H1 (cell line): ENCODE measurements around the gene ADCK1. TPM values are rescaled to one million over a fixed set of nuclear protein-coding genes. Genes with fewer than 3 reads are reported as not detected.

Experiments used
- CTCF ChIA-PET: fragments of 300-600 bp; sonication (Branson Sonifier 250); formaldehyde crosslinking; loops from one replicate; lab custom pipeline; 2021; ENCODE audit not compliant: partially characterized antibody; lab: Charles Lee
- POLR2A ChIA-PET: fragments of 300-600 bp; sonication (Branson Sonifier 250); formaldehyde crosslinking; loops from one replicate; lab custom pipeline; 2021; ENCODE audit warnings: inconsistent platforms; ENCODE audit not compliant: partially characterized antibody; lab: Charles Lee
- DNase-seq, 2 experiments: peaks; one replicate each; pipeline versions ENCODE4 v3.0.0 to v3.0.0-alpha.2; 2010 to 2022; ENCODE audit warnings: low spot score in 2 of 2, low read depth in 1 of 2, mixed read lengths in 1 of 2
- FAIRE-seq: peaks from 2 replicates; lab custom pipeline; 2011; peaks lifted over from hg19 to GRCh38; lab: Jason Lieb, UNC
- H2AFZ ChIP-seq: 2 replicates; pipeline ENCODE4 v1.8.1; 2012; ENCODE audit warnings: low read length, inconsistent platforms
- H2AK5ac ChIP-seq: 2 replicates; pipeline ENCODE4 v1.6.1; 2013; ENCODE audit warnings: low read depth, low read length
- H2BK120ac ChIP-seq: replicated peaks from 2 replicates; pipeline ENCODE3; 2013; ENCODE audit warnings: low read depth, low read length, inconsistent platforms
- H2BK12ac ChIP-seq: 2 replicates; pipeline ENCODE4 v1.6.1; 2013; ENCODE audit warnings: low read depth, low read length
- H2BK15ac ChIP-seq: 2 replicates; pipeline ENCODE4 v1.6.1; 2013; ENCODE audit warnings: low read length
- H2BK20ac ChIP-seq: 2 replicates; pipeline ENCODE4 v1.6.1; 2013; ENCODE audit warnings: low read length
- H2BK5ac ChIP-seq: 2 replicates; pipeline ENCODE4 v1.6.1; 2013; ENCODE audit warnings: low read depth, low read length
- H3K14ac ChIP-seq: 2 replicates; pipeline ENCODE4 v1.6.1; 2013; ENCODE audit warnings: inconsistent platforms; ENCODE audit not compliant: insufficient read length
- H3K18ac ChIP-seq: 2 replicates; pipeline ENCODE4 v1.6.1; 2013; ENCODE audit warnings: low read length; ENCODE audit errors: extremely low read depth
- H3K23ac ChIP-seq: 2 replicates; pipeline ENCODE4 v1.6.1; 2013; ENCODE audit warnings: inconsistent platforms; ENCODE audit not compliant: insufficient read length
- H3K23me2 ChIP-seq: 2 replicates; pipeline ENCODE4 v1.6.1; 2013; ENCODE audit warnings: low read depth, low read length
- H3K27ac ChIP-seq: 2 replicates; pipeline ENCODE4 v1.6.1; 2011; ENCODE audit warnings: low read depth, low read length, inconsistent platforms
- H3K27me3 ChIP-seq, 4 experiments: replicated peaks in 1 of 4; 1 replicate in 1 of 4; 2 replicates in 3 of 4; pipeline versions ENCODE4 v1.6.1 to v1.8.1; 2011 to 2013; ENCODE audit warnings: low read length in 3 of 4, mild to moderate bottlenecking in 3 of 4, inconsistent platforms in 2 of 4, mixed read lengths in 2 of 4, moderate library complexity in 1 of 4; ENCODE audit not compliant: control insufficient read depth in 3 of 4, insufficient read depth in 3 of 4; ENCODE audit errors: extremely low read depth in 1 of 4
- H3K36me3 ChIP-seq, 4 experiments: 2 replicates each; pipeline versions ENCODE4 v1.6.1 to v1.8.1; 2011 to 2013; ENCODE audit warnings: mild to moderate bottlenecking in 4 of 4, low read length in 3 of 4, moderate library complexity in 2 of 4, control low read depth in 1 of 4, inconsistent platforms in 1 of 4; ENCODE audit not compliant: insufficient read depth in 4 of 4, control insufficient read depth in 2 of 4
- H3K4ac ChIP-seq: replicated peaks from 2 replicates; pipeline ENCODE3; 2013; ENCODE audit warnings: low read length, low read depth, mixed read lengths, inconsistent platforms; ENCODE audit not compliant: insufficient read length
- H3K4me1 ChIP-seq, 4 experiments: replicated peaks in 1 of 4; 1 replicate in 1 of 4; 2 replicates in 3 of 4; pipeline versions ENCODE4 v1.6.1 to v1.8.1; 2011 to 2013; ENCODE audit warnings: low read length in 3 of 4, inconsistent platforms in 2 of 4, mixed read lengths in 1 of 4; ENCODE audit not compliant: insufficient read depth in 4 of 4, control insufficient read depth in 3 of 4
- H3K4me2 ChIP-seq, 2 experiments: 2 replicates each; pipeline versions ENCODE4 v1.6.1 to v1.8.1; 2011 to 2013; ENCODE audit warnings: low read depth in 2 of 2, low read length in 2 of 2, control low read depth in 1 of 2, inconsistent platforms in 1 of 2, mild to moderate bottlenecking in 1 of 2; ENCODE audit not compliant: insufficient read depth in 1 of 2
- H3K4me3 ChIP-seq, 4 experiments: fragments of 200-600, 300-600 bp in 1 of 4; sonication (generic), shearing (Covaris generic), sonication (Bioruptor Twin) in 1 of 4; 2 replicates each; pipeline versions ENCODE4 v1.5.1 to v1.8.1; 2011 to 2016; ENCODE audit warnings: low read length in 4 of 4, low read depth in 3 of 4, control low read depth in 2 of 4, inconsistent platforms in 2 of 4, mild to moderate bottlenecking in 2 of 4, mixed read lengths in 1 of 4, moderate library complexity in 1 of 4; ENCODE audit not compliant: insufficient read depth in 2 of 4; ENCODE audit errors: extremely low read depth in 1 of 4
- H3K56ac ChIP-seq: replicated peaks from 2 replicates; pipeline ENCODE3; 2013; ENCODE audit warnings: low read depth, mild to moderate bottlenecking, mixed read lengths, low read length, inconsistent platforms; ENCODE audit not compliant: insufficient read length
- H3K79me1 ChIP-seq: 2 replicates; pipeline ENCODE4 v1.6.1; 2013; ENCODE audit warnings: low read depth, low read length, control low read depth
- H3K79me2 ChIP-seq, 2 experiments: 2 replicates each; pipeline versions ENCODE4 v1.6.1 to v1.8.1; 2012 to 2013; ENCODE audit warnings: low read length in 2 of 2, mild to moderate bottlenecking in 2 of 2, inconsistent platforms in 1 of 2; ENCODE audit not compliant: insufficient read depth in 2 of 2, control insufficient read depth in 1 of 2
- H3K9ac ChIP-seq, 4 experiments: replicated peaks in 1 of 4; 1 replicate in 1 of 4; 2 replicates in 3 of 4; pipeline versions ENCODE4 v1.6.1 to v1.8.1; 2011 to 2013; ENCODE audit warnings: low read depth in 3 of 4, low read length in 3 of 4, control low read depth in 2 of 4, mild to moderate bottlenecking in 2 of 4, moderate library complexity in 2 of 4, inconsistent platforms in 1 of 4; ENCODE audit errors: extremely low read depth in 1 of 4
- H3K9me3 ChIP-seq, 2 experiments: 2 replicates each; pipeline versions ENCODE4 v1.6.1 to v1.8.1; 2012 to 2013; ENCODE audit warnings: mild to moderate bottlenecking in 2 of 2, moderate library complexity in 2 of 2, control low read depth in 1 of 2, inconsistent platforms in 1 of 2, low read depth in 1 of 2, low read length in 1 of 2, mixed read lengths in 1 of 2; ENCODE audit not compliant: insufficient read depth in 2 of 2
- H4K20me1 ChIP-seq, 2 experiments: replicated peaks in 1 of 2; 2 replicates each; pipeline versions ENCODE3 to v1.8.1; 2011 to 2013; ENCODE audit warnings: inconsistent platforms in 2 of 2, low read length in 2 of 2, mild to moderate bottlenecking in 1 of 2; ENCODE audit not compliant: insufficient read depth in 2 of 2, control insufficient read depth in 1 of 2
- H4K5ac ChIP-seq: 2 replicates; pipeline ENCODE4 v1.6.1; 2013; ENCODE audit warnings: low read length, low read depth, mixed read lengths, inconsistent platforms; ENCODE audit not compliant: insufficient read length
- H4K8ac ChIP-seq: 2 replicates; pipeline ENCODE4 v1.8.0; 2013; ENCODE audit warnings: mild to moderate bottlenecking, moderate library complexity, low read length, inconsistent platforms; ENCODE audit not compliant: insufficient read depth; ENCODE audit errors: extremely low read depth
- H4K91ac ChIP-seq: replicated peaks from 2 replicates; pipeline ENCODE3; 2013; ENCODE audit warnings: low read length, mixed read lengths, inconsistent platforms; ENCODE audit not compliant: insufficient read length
- BACH1 ChIP-seq: IDR thresholded peaks from 2 replicates; pipeline ENCODE4 v1.6.1; 2012; ENCODE audit warnings: low read length, improper control_type of control experiment
- CTCF ChIP-seq, 3 experiments: IDR thresholded peaks; 1 replicate in 2 of 3; 2 replicates in 1 of 3; pipeline versions ENCODE4 v1.5.1 to v1.6.1; 2011; ENCODE audit warnings: low read length in 3 of 3, mild to moderate bottlenecking in 3 of 3, inconsistent platforms in 2 of 3, low read depth in 1 of 3, moderate library complexity in 1 of 3; ENCODE audit not compliant: insufficient read depth in 1 of 3; ENCODE audit errors: control extremely low read depth in 1 of 3
- EZH2 ChIP-seq: fragments of 200-600 bp; sonication (generic); IDR thresholded peaks from 2 replicates; pipeline ENCODE4 v1.7.1; 2012; ENCODE audit warnings: low read depth, mild to moderate bottlenecking, moderate library complexity, low read length, inconsistent platforms; ENCODE audit not compliant: severe bottlenecking
- MAFK ChIP-seq: IDR thresholded peaks from 2 replicates; pipeline ENCODE4 v1.6.1; 2012; ENCODE audit warnings: low read depth, mild to moderate bottlenecking, improper control_type of control experiment, low read length
- MAX ChIP-seq: IDR thresholded peaks from 2 replicates; pipeline ENCODE4 v1.6.1; 2012; ENCODE audit warnings: inconsistent platforms
- NANOG ChIP-seq: IDR thresholded peaks from 2 replicates; pipeline ENCODE4 v1.6.1; 2011; ENCODE audit warnings: low read length, low read depth, mild to moderate bottlenecking, inconsistent platforms; ENCODE audit not compliant: insufficient read depth, poor library complexity, severe bottlenecking
- POU5F1 ChIP-seq: IDR thresholded peaks from 2 replicates; pipeline ENCODE4 v1.6.1; 2011; ENCODE audit warnings: low read depth, mild to moderate bottlenecking, low read length, moderate library complexity
- TCF12 ChIP-seq: IDR thresholded peaks from 2 replicates; pipeline ENCODE4 v1.6.1; 2011; ENCODE audit warnings: low read depth, mild to moderate bottlenecking, low read length
- TEAD4 ChIP-seq: IDR thresholded peaks from 2 replicates; pipeline ENCODE4 v1.6.1; 2012; ENCODE audit warnings: low read depth, low read length, inconsistent platforms, mixed read lengths
- USF2 ChIP-seq: IDR thresholded peaks from 2 replicates; pipeline ENCODE4 v1.6.1; 2011; ENCODE audit warnings: low read length, improper control_type of control experiment
- WGBS, 2 experiments: shearing (Covaris generic) in 1 of 2; methylation state at CpG; one replicate each; pipeline versions ENCODE4 v1.1.6 to v1.1.7; 2013 to 2015; ENCODE audit warnings: low lambda C conversion rate in 2 of 2, mixed read lengths in 2 of 2, inconsistent platforms in 1 of 2, low coverage in 1 of 2, missing lambda C conversion rate in 1 of 2; ENCODE audit not compliant: insufficient replicate concordance in 2 of 2, insufficient coverage in 1 of 2, insufficient read length in 1 of 2; ENCODE audit errors: extremely low coverage in 1 of 2, missing lambda C conversion rate in 1 of 2; 5-methylcytosine and 5-hydroxymethylcytosine counted together
- polyA plus RNA-seq, 7 experiments: library from polyadenylated mRNA; depleted of rRNA in 3 of 7; stranded (reverse) in 5 of 7; unstranded in 2 of 7; fragments of >200 nt in 5 of 7; fragments of 200-250 nt in 2 of 7; gene quantifications; 1 replicate in 5 of 7; 2 replicates in 1 of 7; 4 replicates in 1 of 7; pipeline versions ENCODE4 v1.2.1 to v1.2.3, GENCODE V29; 2011 to 2013; ENCODE audit warnings: missing spikeins in 2 of 7, mixed read lengths in 2 of 7
- total RNA-seq: library from RNA; stranded (reverse); fragmentation: NEBNext Ultra II Directional; extraction: Animal tissue kit (Norgen Biotek cat#: 25700); gene quantifications from 2 replicates; pipeline ENCODE4 v1.2.1, GENCODE V29; 2021

ADCK1 gene
- total and polyA plus RNA-seq, 2 of the 8 experiments (the other 6 are each of a cell fraction or from before 2014, with no cell fraction given): 11.0 to 16.8 TPM

GRCh38 chr14:77883847-77884238, 83.9 kb downstream of the ADCK1 start:
- H2BK20ac ChIP-seq: no peak overlapping the region
- H3K18ac ChIP-seq: no peak overlapping the region
- CTCF ChIA-PET: interaction anchor here (1.9 kb wide), 1 partner anchor 22 kb away, joined by 5 read pairs; no protein-coding TSS in a partner anchor
- H2BK5ac ChIP-seq: no peak overlapping the region
- no peak overlapping the region for H3K27ac ChIP-seq
- H4K20me1 ChIP-seq: peaks cover 0 to 4% of the 10 kb centered on the region in 2 experiments
- no peak overlapping the region for H4K5ac ChIP-seq
- no peaks in the 10 kb centered on the region for H3K9me3 ChIP-seq
- FAIRE-seq (no peak), DNase-seq (no peak)
- no peak overlapping the region for H3K14ac ChIP-seq
- no peaks in the 10 kb centered on the region for H3K79me1 ChIP-seq
- H2BK12ac ChIP-seq: no peak overlapping the region
- no peak overlapping the region for H2AFZ ChIP-seq
- no peak overlapping the region for H2BK120ac ChIP-seq
- no peak overlapping the region for H3K4me3 ChIP-seq
- no peak overlapping the region for H3K4ac ChIP-seq
- H3K79me2 ChIP-seq: no peaks in the 10 kb centered on the region
- no peaks in the 10 kb centered on the region for H3K4me1 ChIP-seq
- 80% methylated on average over 2 of the region's 2 CpGs; no CpG with 5 or more reads in 1 of the 2 experiments for WGBS, 2 experiments
- no peak overlapping the region for H3K23ac ChIP-seq
- H3K27me3 ChIP-seq: no peaks in the 10 kb centered on the region
- no peak overlapping the region for H2BK15ac ChIP-seq
- POLR2A ChIA-PET: no interaction called here
- H3K56ac ChIP-seq: no peak overlapping the region
- peaks cover 0 to 2% (median 0%) of the 10 kb centered on the region in 4 experiments; a peak in 2 of 8 replicates for H3K36me3 ChIP-seq
- no peak overlapping the region for H4K8ac ChIP-seq
- H3K23me2 ChIP-seq: peaks cover 2% of the 10 kb centered on the region; the same call in 1 of the 2 replicates
- H3K9ac ChIP-seq: no peak overlapping the region
- H4K91ac ChIP-seq: no peak overlapping the region
- no peak overlapping the region for H3K4me2 ChIP-seq
- no peak overlapping the region for H2AK5ac ChIP-seq
- TF ChIP-seq MAFK (no peak), NANOG (no peak), TEAD4 (no peak), BACH1 (no peak), EZH2 (no peak), POU5F1 (no peak), MAX (no peak), USF2 (no peak), TCF12 (no peak), CTCF (IDR thresholded peaks at IDR 0.05; ENCODE audit: control extremely low read depth in 1 of 3, insufficient read depth in 1 of 3, low read depth in 1 of 3, low read length in 3 of 3) (no peak)
